NCI-H748 (cell line): ENCODE data around the gene UCP3.
A peak's percentile ranks its signal among the peaks of the same experiment; 100 is the strongest.

ENCODE experiments used
- DNase-seq: peaks from one replicate; lab custom pipeline; 2025; ENCODE audit not compliant: unreplicated experiment; lab: John Stamatoyannopoulos, UW

UCP3 gene

GRCh38 chr11:74008373-74009229 lies at the start of gene UCP3:
Gene UCP3 (minus strand): TSS chr11:74009085. CDS start chr11:74007042, 2,043 bp downstream.
- no peak for DNase-seq

GRCh38 chr11:74057249-74058151 lies 48.6 kb upstream of the UCP3 start:
- no peak for DNase-seq

DNA sequence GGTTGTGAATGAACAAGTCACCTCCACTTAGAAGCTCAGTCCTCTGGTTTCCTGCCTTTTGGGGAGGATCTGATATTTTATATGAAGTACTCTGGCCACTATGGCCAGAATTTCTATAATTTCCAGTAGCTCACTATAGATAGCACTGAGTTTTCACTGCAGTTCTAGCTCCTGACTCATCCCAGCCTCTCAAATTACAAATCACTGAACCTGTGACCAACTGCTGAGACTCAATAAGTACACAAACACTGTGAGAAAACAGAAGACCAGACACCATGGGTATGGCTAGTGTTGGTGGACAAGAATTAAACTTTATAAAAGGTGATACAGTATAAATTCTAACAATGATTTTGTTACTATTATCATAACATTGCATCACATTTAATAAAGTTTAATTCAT lies 47.1 kb upstream of the UCP3 start:
- peak; percentile 15 for DNase-seq

DNA sequence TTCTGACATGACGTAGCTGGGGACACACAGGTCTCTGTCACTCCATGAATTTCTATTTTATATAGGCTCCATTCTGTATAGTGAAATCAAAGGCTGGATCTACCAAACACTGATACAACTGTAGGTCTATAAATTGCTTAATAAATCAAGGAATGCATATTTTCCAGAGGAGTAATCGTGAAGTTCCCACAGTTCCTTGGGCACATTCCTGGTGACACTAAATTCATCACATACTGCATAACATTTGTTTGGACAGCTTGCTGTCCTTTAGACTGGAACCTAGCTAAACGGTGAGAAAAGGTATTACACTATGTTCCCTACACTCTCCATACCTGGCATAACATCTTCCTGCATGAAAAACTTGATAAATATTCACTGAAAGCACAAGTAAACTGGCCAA lies 41.6 kb upstream of the UCP3 start:
- DNase-seq, result no peak

DNA sequence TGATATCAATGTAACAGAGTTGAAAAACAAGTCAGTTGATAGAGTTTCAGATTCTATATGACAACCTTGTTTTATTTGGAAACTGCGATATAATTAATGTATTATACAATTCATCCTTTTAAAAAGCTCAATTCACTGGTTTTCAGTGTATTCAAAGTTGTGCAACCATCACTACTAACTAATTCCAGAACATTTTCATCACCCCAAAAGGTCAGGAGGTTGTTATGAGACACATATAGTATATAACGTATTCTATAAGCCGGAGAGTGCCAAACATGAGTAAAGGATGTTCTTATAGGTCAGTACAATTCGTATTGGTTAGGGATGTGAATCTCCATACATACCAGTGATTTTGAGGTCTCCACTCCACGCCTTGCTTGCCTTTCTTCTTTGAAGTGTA lies 40.1 kb upstream of the UCP3 start:
- no peak for DNase-seq

DNA sequence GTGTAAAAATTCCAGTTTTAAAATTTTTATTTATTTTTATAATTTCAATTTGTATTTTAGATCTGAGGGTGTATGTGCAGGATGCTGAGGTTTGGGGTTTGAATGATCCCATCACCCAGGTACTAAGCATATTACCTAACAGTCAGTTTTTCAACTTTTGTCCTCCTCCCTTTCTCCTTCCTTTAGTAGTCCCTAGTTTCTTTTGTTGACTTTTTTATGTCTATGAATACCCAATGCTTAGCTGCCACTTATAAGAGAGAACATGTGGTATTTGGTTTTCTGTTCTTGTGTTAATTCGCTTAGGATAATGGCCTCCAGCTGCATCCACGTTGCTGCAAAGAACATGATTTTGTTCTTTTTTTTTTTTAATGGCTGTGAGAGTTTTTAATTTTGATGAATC lies 35.7 kb upstream of the UCP3 start:
- no peak for DNase-seq

DNA sequence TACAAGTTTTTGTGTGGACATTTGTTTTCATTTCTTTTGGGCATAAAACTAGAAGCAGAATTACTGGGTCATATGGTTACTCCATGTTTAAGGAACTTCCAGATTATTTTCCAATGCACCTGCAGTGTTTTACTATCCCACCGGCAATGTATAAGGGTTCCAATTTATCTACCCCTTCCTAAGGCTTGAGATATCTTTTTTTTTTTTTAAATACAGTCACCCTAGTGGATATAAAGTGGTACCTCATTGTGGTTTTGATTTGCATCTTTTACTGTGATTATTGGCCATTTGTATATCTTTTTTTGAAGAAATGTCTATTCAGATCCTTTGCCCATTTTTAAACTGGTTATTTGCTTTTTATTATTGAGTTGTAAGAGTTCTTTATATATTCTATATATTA lies 34.6 kb upstream of the UCP3 start:
- no peak for DNase-seq

- DNase-seq, result no peak
Measured at GRCh38 chr11:74037309-74037708, 28.4 kb upstream of the UCP3 start.

DNA sequence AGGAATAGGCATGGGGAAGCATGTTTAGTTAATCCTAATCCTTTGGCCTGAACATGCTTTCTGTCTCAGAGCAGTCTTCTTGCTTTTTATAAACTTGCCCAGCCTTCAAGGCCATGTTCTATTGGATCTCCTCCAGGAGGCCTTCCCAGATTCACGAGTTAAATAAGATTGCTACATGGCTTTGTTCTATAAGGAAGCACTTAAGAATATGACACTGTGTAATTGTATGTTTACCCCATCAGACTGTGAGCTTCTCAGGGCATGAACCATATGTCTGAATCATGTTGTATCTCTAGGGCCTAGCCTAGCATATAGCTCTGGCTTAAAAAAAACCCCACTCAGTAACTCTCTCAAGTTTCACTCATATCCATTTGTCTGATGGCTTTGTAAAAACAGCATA lies 26.4 kb upstream of the UCP3 start:
- DNase-seq, result no peak

DNA sequence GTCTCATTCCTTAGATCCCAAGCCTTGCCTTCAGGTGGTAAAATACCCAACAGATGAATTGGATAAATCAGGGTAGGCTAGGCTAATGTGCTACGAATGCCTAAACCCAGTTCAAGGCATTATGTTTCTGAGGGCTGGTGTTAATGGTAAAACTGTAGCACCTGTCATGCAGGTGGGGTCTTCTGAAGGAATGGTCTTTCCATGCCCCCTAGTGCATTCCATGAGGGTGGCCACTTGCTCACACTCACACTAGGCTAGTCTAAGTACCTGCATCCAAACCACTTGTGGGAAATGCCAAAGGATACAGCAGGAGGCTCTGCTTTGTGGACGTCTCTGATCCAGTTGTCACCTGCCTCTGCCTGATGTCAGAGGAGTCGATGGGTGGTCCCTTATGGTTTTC lies 24.2 kb upstream of the UCP3 start:
- no peak for DNase-seq

DNA sequence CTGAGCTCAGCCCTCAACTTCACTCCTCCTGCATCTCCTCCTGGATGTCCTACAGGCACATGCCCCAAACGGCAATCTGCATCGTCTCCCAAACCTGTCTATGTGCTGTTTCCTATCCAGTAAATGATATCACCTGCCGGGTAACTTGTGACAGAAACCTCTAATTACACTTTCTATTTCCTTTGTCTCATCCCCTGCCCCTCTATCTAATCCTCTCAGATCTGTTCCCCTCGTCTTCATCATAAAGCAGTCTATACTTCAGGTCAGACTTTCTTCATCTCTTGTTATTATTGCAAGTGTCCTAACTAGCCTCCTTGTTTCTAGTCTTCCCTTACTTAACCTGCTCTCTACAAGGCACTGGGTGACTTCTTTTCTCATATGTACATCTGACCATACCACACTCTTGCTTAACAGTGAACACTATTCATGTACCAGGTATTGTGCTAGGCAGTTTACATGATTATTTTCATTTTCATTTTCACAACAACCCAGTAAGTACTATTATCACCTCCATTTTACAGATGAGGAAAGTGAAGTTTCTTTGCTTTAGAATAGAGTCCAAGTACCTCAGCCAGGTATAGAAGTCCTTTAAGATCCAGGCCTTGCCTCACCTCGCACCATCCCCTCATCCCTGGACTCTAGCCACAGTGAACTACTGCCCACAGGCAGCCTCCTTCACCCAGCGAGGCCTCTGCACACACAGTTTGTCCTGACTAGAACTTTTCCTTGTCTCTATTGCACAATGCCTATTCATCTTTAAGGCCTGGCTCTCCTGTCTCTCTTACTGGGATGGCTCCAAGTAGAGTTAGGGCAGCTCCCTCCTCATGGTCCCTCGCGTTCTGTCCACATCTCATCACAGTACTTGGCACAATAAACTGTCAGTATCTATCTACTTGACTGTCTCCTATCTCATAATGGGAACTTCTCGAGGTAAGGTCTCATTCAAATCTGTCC lies 22.1 kb upstream of the UCP3 start:
- DNase-seq, result no peak

- no peak for DNase-seq
Measured at GRCh38 chr11:74025467-74026166, 16.7 kb upstream of the UCP3 start.

DNA sequence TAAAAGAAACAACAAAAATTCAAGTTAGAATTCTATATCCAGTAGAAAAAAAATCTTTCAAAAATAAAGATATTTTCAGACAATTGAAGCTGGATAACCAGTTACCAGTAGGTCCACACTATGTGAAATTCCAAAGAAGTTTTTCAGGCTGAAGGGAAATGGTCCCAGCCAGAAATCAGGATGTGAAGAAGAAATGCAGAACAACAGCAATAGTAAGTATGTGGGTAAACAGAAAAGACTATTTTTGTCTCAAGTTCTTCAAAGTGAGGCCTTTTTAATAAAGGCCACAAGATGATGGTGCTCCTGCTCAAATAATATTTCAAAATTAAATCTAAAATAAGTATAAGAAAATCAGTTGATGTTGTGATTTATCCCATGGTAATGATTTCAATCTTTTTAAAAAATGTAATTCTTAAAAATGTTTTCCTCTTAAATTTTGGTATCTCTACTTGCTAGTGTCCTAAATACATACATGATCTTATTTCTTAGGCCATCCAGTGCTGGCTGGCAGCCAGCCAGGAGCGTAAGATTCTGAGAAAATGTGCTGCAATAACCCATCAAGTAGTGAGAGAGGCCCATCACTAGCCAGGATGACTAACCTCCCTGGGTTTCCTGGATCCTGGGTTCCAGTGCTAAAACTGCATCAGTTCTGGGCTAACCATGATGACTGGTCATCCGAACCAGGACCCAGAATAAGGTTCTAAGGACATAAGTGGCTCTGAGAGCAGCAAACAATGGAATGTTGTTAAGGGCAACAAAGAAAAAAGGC lies 15.6 kb upstream of the UCP3 start:
- DNase-seq, result no peak

DNA sequence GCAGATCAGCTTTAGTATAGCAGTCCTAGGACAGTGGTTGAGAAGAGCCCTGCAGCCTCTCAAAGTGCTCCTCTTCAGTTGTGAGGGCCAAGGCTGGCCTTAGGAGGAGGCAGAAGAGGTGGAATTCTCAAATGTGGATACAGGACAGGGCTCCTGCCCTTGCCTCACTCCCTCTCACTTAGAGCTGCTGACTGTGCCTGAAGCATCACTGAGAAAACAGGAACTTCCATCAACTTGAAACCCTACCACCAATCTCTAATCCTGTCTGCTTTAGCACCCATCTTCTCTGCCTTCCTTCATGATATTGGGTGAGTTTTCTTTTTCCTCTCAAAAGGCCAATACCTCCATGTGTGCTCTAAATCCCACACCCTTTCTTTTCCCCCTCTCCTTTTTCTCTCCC lies 14.4 kb upstream of the UCP3 start:
- DNase-seq, result no peak

GRCh38 chr11:74022546-74022945 lies 13.7 kb upstream of the UCP3 start:
- DNase-seq, result no peak

GRCh38 chr11:74021998-74022397 lies 13.1 kb upstream of the UCP3 start:
- no peak for DNase-seq

DNA sequence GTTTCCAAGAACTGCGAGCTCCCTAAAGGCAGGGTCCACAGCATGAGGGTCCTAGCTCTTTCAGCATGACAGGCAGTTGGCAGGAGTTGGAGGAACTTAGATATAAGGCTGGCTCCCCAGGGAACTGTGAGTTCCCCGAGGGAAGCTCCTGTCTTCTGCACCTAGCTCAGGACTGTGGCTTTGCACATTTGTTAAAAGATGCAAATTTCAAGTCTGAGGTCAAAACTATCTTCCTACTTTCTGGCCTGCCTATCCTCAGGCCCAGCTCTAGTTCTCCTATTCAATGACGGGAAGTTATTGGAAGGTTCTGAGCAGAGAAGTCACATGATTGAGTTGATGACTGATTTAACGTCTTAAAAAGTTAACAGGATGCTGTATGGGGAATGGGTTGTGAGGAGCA lies 11.7 kb upstream of the UCP3 start:
- no peak for DNase-seq

- DNase-seq, result no peak
Measured at GRCh38 chr11:74019860-74020259, 11.0 kb upstream of the UCP3 start.

- DNase-seq, result no peak
Measured at GRCh38 chr11:74019104-74019738, 10.3 kb upstream of the UCP3 start.
